Mucosa of rectum (tissue), 2 donors: ENCODE data around the gene P2RY14.
A peak's percentile ranks its signal among the peaks of the same experiment; 100 is the strongest.

Experiments used
- H3K27ac ChIP-seq, 2 donors: one replicate each; pipeline ENCODE4 v1.7.0; 2013; ENCODE audit warnings: inconsistent platforms in 2 of 2, low read depth in 2 of 2, low read length in 2 of 2
- H3K27me3 ChIP-seq, 2 donors: one replicate each; pipeline ENCODE4 v1.7.0; 2013; ENCODE audit warnings: low read length in 2 of 2; ENCODE audit not compliant: control insufficient read depth in 2 of 2, insufficient read depth in 2 of 2
- H3K36me3 ChIP-seq, 2 donors: one replicate each; pipeline ENCODE4 v1.7.0; 2013; ENCODE audit warnings: low read length in 2 of 2; ENCODE audit not compliant: control insufficient read depth in 2 of 2, insufficient read depth in 2 of 2
- H3K4me1 ChIP-seq, 2 donors: one replicate each; pipeline ENCODE4 v1.7.0; 2013; ENCODE audit warnings: low read length in 2 of 2, mild to moderate bottlenecking in 1 of 2; ENCODE audit not compliant: control insufficient read depth in 2 of 2, insufficient read depth in 2 of 2
- H3K4me3 ChIP-seq, 2 donors: one replicate each; pipeline ENCODE4 v1.7.0; 2013; ENCODE audit warnings: low read length in 2 of 2
- H3K9ac ChIP-seq, 2 donors: one replicate each; pipeline ENCODE4 v1.7.0; 2013; ENCODE audit warnings: low read length in 2 of 2, low read depth in 1 of 2, mild to moderate bottlenecking in 1 of 2
- H3K9me3 ChIP-seq, 2 donors: one replicate each; pipeline ENCODE4 v1.7.0; 2013; ENCODE audit warnings: low read length in 2 of 2; ENCODE audit not compliant: control insufficient read depth in 2 of 2
- donor health status: healthy.
- donor health status: Normal muscosa, but diverticular disease.

P2RY14 gene

GRCh38 chr3:151196434-151196833 is 81.9 kb downstream of the P2RY14 start:
- Histone ChIP-seq H3K9ac (no peak overlapping the region), H3K4me3 (no peak overlapping the region), H3K36me3 (no peaks in the 10 kb centered on the region), H3K9me3 (no peaks in the 10 kb centered on the region), H3K27me3 (no peaks in the 10 kb centered on the region), H3K4me1 (no peaks in the 10 kb centered on the region), H3K27ac (no peak overlapping the region)

GRCh38 chr3:151195826-151196225 is 82.5 kb downstream of the P2RY14 start:
- Histone ChIP-seq H3K36me3 (no peaks in the 10 kb centered on the region), H3K9ac (no peak overlapping the region), H3K9me3 (no peaks in the 10 kb centered on the region), H3K27ac (no peak overlapping the region), H3K4me1 (no peaks in the 10 kb centered on the region), H3K4me3 (no peak overlapping the region), H3K27me3 (no peaks in the 10 kb centered on the region)

GRCh38 chr3:151192545-151192944 is 85.8 kb downstream of the P2RY14 start:
- Histone ChIP-seq H3K4me3 (no peak overlapping the region), H3K36me3 (no peaks in the 10 kb centered on the region), H3K27me3 (no peaks in the 10 kb centered on the region), H3K4me1 (no peaks in the 10 kb centered on the region), H3K9ac (no peak overlapping the region), H3K9me3 (no peaks in the 10 kb centered on the region), H3K27ac (no peak overlapping the region)

- Histone ChIP-seq H3K36me3 (no peaks in the 10 kb centered on the region), H3K4me1 (no peaks in the 10 kb centered on the region), H3K9ac (no peak overlapping the region), H3K27ac (no peak overlapping the region), H3K27me3 (no peaks in the 10 kb centered on the region), H3K4me3 (no peak overlapping the region), H3K9me3 (no peaks in the 10 kb centered on the region)
These were observed 87.2 kb downstream of the P2RY14 start for GRCh38 chr3:151191095-151191494.

- Histone ChIP-seq H3K9me3 (no peaks in the 10 kb centered on the region), H3K36me3 (no peaks in the 10 kb centered on the region), H3K4me3 (no peak overlapping the region), H3K27ac (no peak overlapping the region), H3K9ac (no peak overlapping the region), H3K4me1 (peaks cover 1 to 2% of the 10 kb centered on the region in 2 donors), H3K27me3 (no peaks in the 10 kb centered on the region)
These were observed 95.1 kb downstream of the P2RY14 start for GRCh38 chr3:151183265-151183671.

GRCh38 chr3:151182349-151183079 is 95.8 kb downstream of the P2RY14 start:
- no peak overlapping the region for H3K27ac ChIP-seq
- H3K4me3 ChIP-seq, result no peak overlapping the region
- peaks cover 2% of the 10 kb centered on the region in 2 donors for H3K4me1 ChIP-seq
- no peaks in the 10 kb centered on the region for H3K9me3 ChIP-seq
- no peak overlapping the region for H3K9ac ChIP-seq
- no peaks in the 10 kb centered on the region for H3K36me3 ChIP-seq
- no peaks in the 10 kb centered on the region for H3K27me3 ChIP-seq

- Histone ChIP-seq H3K9me3 (no peaks in the 10 kb centered on the region), H3K4me3 (no peak overlapping the region), H3K27me3 (no peaks in the 10 kb centered on the region), H3K9ac (no peak overlapping the region), H3K4me1 (peaks cover 2% of the 10 kb centered on the region in 2 donors), H3K36me3 (no peaks in the 10 kb centered on the region), H3K27ac (no peak overlapping the region)
These were observed 100.0 kb downstream of the P2RY14 start for GRCh38 chr3:151178208-151178845.

GRCh38 chr3:151175952-151176351 is 102.4 kb downstream of the P2RY14 start:
- peaks cover 2% of the 10 kb centered on the region in 2 donors for H3K4me1 ChIP-seq
- H3K27ac ChIP-seq, result no peak overlapping the region
- no peaks in the 10 kb centered on the region for H3K36me3 ChIP-seq
- no peaks in the 10 kb centered on the region for H3K9me3 ChIP-seq
- H3K4me3 ChIP-seq, result no peak overlapping the region
- no peak overlapping the region for H3K9ac ChIP-seq
- H3K27me3 ChIP-seq, result no peaks in the 10 kb centered on the region

- Histone ChIP-seq H3K36me3 (no peaks in the 10 kb centered on the region), H3K4me1 (peaks cover 2 to 5% of the 10 kb centered on the region in 2 donors), H3K27me3 (no peaks in the 10 kb centered on the region), H3K27ac (no peak overlapping the region), H3K4me3 (no peak overlapping the region), H3K9ac (no peak overlapping the region), H3K9me3 (no peaks in the 10 kb centered on the region)
These were observed 104.0 kb downstream of the P2RY14 start for GRCh38 chr3:151174351-151174750.

- peak overlapping the region; percentile 38 to 53 for H3K27ac ChIP-seq
- no peak overlapping the region for H3K9ac ChIP-seq
- H3K4me3 ChIP-seq, result no peak overlapping the region
- H3K9me3 ChIP-seq, result no peaks in the 10 kb centered on the region
- H3K27me3 ChIP-seq, result no peaks in the 10 kb centered on the region
- H3K36me3 ChIP-seq, result no peaks in the 10 kb centered on the region
- peaks cover 0 to 3% of the 10 kb centered on the region in 2 donors for H3K4me1 ChIP-seq
These were observed 107.1 kb downstream of the P2RY14 start for GRCh38 chr3:151171145-151171757.
